Neuronal stem cell (in vitro differentiated cells): ENCODE measurements around the gene PCDH10.

Experiments
- DNase-seq: peaks from one replicate; pipeline ENCODE4 v3.0.0-alpha.2; 2013; ENCODE audit warnings: low spot score
- H2AFZ ChIP-seq: one replicate; pipeline ENCODE4 v1.6.1; 2013; ENCODE audit warnings: mild to moderate bottlenecking, low read length, inconsistent platforms
- H2AK5ac ChIP-seq: 2 replicates; pipeline ENCODE4 v1.6.1; 2013; ENCODE audit warnings: low read depth, mild to moderate bottlenecking, inconsistent platforms, low read length, moderate library complexity, mixed read lengths
- H2BK120ac ChIP-seq: 2 replicates; pipeline ENCODE4 v1.6.1; 2013; ENCODE audit warnings: low read depth, mild to moderate bottlenecking, inconsistent platforms, low read length, moderate library complexity, mixed read lengths
- H2BK12ac ChIP-seq: one replicate; pipeline ENCODE4 v1.6.1; 2013; ENCODE audit warnings: low read length, inconsistent platforms
- H2BK15ac ChIP-seq: 2 replicates; pipeline ENCODE4 v1.6.1; 2013; ENCODE audit warnings: mild to moderate bottlenecking, low read length, inconsistent platforms, mixed read lengths
- H2BK5ac ChIP-seq: one replicate; pipeline ENCODE4 v1.6.1; 2013; ENCODE audit warnings: inconsistent platforms, mild to moderate bottlenecking, low read length, moderate library complexity
- H3K14ac ChIP-seq: one replicate; pipeline ENCODE4 v1.6.1; 2013; ENCODE audit warnings: low read length, inconsistent platforms
- H3K18ac ChIP-seq: 2 replicates; pipeline ENCODE4 v1.6.1; 2013; ENCODE audit warnings: low read length, inconsistent platforms
- H3K23ac ChIP-seq: 2 replicates; pipeline ENCODE4 v1.6.1; 2013; ENCODE audit warnings: low read depth, mild to moderate bottlenecking, mixed read lengths, low read length, inconsistent platforms; ENCODE audit not compliant: poor library complexity
- H3K27ac ChIP-seq: replicated peaks from 3 replicates; pipeline ENCODE4 v1.5.1; 2013; ENCODE audit warnings: low read length, inconsistent platforms
- H3K27me3 ChIP-seq, 3 experiments: 2 replicates each; pipeline ENCODE4 v1.6.1; 2013; ENCODE audit warnings: low read length in 3 of 3, mild to moderate bottlenecking in 2 of 3, inconsistent platforms in 1 of 3, low read depth in 1 of 3, mixed read lengths in 1 of 3, moderate library complexity in 1 of 3; ENCODE audit not compliant: control insufficient read depth in 3 of 3, insufficient read depth in 3 of 3
- H3K36me3 ChIP-seq, 2 donors: replicated peaks in 1 of 2; 2 replicates each; pipeline ENCODE4 v1.6.1; 2013; ENCODE audit warnings: low read length in 2 of 2; ENCODE audit not compliant: control insufficient read depth in 2 of 2, insufficient read depth in 2 of 2
- H3K4ac ChIP-seq: 2 replicates; pipeline ENCODE4 v1.6.1; 2013; ENCODE audit warnings: inconsistent platforms, mild to moderate bottlenecking, low read length, moderate library complexity
- H3K4me1 ChIP-seq, 2 donors: 1 replicate in 1 of 2; 2 replicates in 1 of 2; pipeline ENCODE4 v1.6.1; 2013; ENCODE audit warnings: low read length in 2 of 2, low read depth in 1 of 2; ENCODE audit not compliant: control insufficient read depth in 2 of 2, insufficient read depth in 1 of 2
- H3K4me2 ChIP-seq: one replicate; pipeline ENCODE4 v1.6.1; 2013; ENCODE audit warnings: mild to moderate bottlenecking, low read length, inconsistent platforms; ENCODE audit not compliant: insufficient read depth, poor library complexity, severe bottlenecking
- H3K4me3 ChIP-seq, 2 donors: 2 replicates each; pipeline ENCODE4 v1.5.1; 2013; ENCODE audit warnings: low read length in 2 of 2, mild to moderate bottlenecking in 2 of 2, inconsistent platforms in 1 of 2, moderate library complexity in 1 of 2
- H3K79me1 ChIP-seq: one replicate; pipeline ENCODE4 v1.6.1; 2013; ENCODE audit warnings: low read depth, mild to moderate bottlenecking, inconsistent platforms, low read length, moderate library complexity
- H3K9ac ChIP-seq: one replicate; pipeline ENCODE4 v1.6.1; 2013; ENCODE audit warnings: mild to moderate bottlenecking, low read depth, low read length, inconsistent platforms; ENCODE audit not compliant: poor library complexity
- H3K9me3 ChIP-seq, 2 donors: replicated peaks in 1 of 2; 2 replicates each; pipeline versions ENCODE3 to v1.6.1; 2013; ENCODE audit warnings: low read length in 2 of 2, mild to moderate bottlenecking in 2 of 2, inconsistent platforms in 1 of 2, low read depth in 1 of 2, mixed read lengths in 1 of 2, moderate library complexity in 1 of 2; ENCODE audit not compliant: control insufficient read depth in 2 of 2, insufficient read depth in 1 of 2
- H4K8ac ChIP-seq: one replicate; pipeline ENCODE4 v1.6.1; 2013; ENCODE audit warnings: low read depth, mild to moderate bottlenecking, inconsistent platforms, low read length, moderate library complexity
- H4K91ac ChIP-seq: one replicate; pipeline ENCODE4 v1.6.1; 2013; ENCODE audit warnings: low read length, low read depth, mild to moderate bottlenecking, inconsistent platforms; ENCODE audit not compliant: poor library complexity
- WGBS, 2 donors: extraction: QIAGEN DNeasy Blood & Tissue Kit; methylation state at CpG; one replicate each; pipeline ENCODE4 v1.1.7; 2013; ENCODE audit warnings: missing lambda C conversion rate in 2 of 2, mixed read lengths in 1 of 2; ENCODE audit not compliant: insufficient read length in 2 of 2, insufficient replicate concordance in 1 of 2; ENCODE audit errors: extremely low coverage in 2 of 2; 5-methylcytosine and 5-hydroxymethylcytosine counted together

Gene PCDH10

DNA sequence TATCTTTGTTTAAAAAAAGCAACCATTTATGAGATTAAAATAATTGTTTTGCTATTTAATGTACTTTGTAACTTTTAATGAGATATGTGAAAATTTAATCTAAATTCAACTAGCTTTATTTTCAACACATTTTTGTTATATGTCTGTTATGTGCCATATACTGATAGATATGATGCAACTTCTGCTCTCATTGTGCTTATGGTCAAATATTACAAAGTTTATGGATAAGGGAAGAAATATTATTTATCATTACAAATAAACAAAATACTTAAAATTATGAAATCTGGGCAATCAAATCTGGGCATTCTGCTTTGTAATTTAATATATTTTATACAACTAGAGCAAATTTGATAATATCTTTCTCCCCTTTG is 40.0 kb downstream of the PCDH10 start:
- H3K9ac ChIP-seq = no peak overlapping the region

DNA sequence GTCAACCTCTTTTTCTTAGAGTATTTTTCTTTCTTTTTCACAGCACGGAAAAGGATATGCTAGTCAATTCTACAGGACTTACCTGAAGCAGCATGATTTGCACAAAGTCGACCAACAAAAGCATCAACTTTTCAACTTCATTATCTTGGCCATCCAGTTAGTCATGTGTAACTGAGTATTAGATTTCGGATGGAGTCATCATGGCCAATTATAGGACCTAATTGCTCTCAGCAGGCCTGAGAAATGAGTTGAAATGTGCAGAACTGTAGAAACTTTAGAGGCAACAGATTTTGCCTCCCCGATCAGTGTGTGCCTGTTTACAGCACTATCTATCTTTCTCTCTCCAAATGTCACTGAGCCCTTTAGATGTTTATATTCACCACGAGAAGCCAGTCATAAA is 41.0 kb downstream of the PCDH10 start:
- no peak overlapping the region for H2BK120ac ChIP-seq
- no peak for DNase-seq
- no peak overlapping the region for H3K4me2 ChIP-seq
- H4K91ac ChIP-seq = no peak overlapping the region
- no peak overlapping the region for H3K23ac ChIP-seq
- H2BK15ac ChIP-seq = no peak overlapping the region
- no peak overlapping the region for H3K18ac ChIP-seq
- no peaks in the 10 kb centered on the region for H3K36me3 ChIP-seq
- H3K14ac ChIP-seq = no peak overlapping the region
- no peaks in the 10 kb centered on the region for H3K79me1 ChIP-seq
- no peak overlapping the region for H2AFZ ChIP-seq
- no peaks in the 10 kb centered on the region for H3K4me1 ChIP-seq
- no CpG with 5 or more reads among the region's 5 CpGs for WGBS, 2 donors
- no peaks in the 10 kb centered on the region for H3K9me3 ChIP-seq
- no peaks in the 10 kb centered on the region for H3K27me3 ChIP-seq
- H3K9ac ChIP-seq = no peak overlapping the region
- H3K4ac ChIP-seq = no peak overlapping the region
- H4K8ac ChIP-seq = no peak overlapping the region
- H3K27ac ChIP-seq = no peak overlapping the region
- H2BK12ac ChIP-seq = no peak overlapping the region
- H2BK5ac ChIP-seq = no peak overlapping the region
- no peak overlapping the region for H2AK5ac ChIP-seq
- H3K4me3 ChIP-seq = no peak overlapping the region

More for the DNA sequence above, 40.0 kb downstream of the PCDH10 start:
- Histone ChIP-seq H3K4me2 (no peak overlapping the region), H3K9me3 (no peaks in the 10 kb centered on the region), H3K4ac (no peak overlapping the region), H2BK5ac (no peak overlapping the region), H4K8ac (no peak overlapping the region), H2AK5ac (no peak overlapping the region), H3K14ac (no peak overlapping the region), H3K4me1 (no peaks in the 10 kb centered on the region), H2AFZ (no peak overlapping the region), H2BK15ac (no peak overlapping the region), H3K79me1 (no peaks in the 10 kb centered on the region), H3K36me3 (no peaks in the 10 kb centered on the region), H3K27me3 (no peaks in the 10 kb centered on the region), H3K23ac (no peak overlapping the region), H3K27ac (no peak overlapping the region), H2BK12ac (no peak overlapping the region), H2BK120ac (no peak overlapping the region), H4K91ac (no peak overlapping the region), H3K4me3 (no peak overlapping the region), H3K18ac (no peak overlapping the region)
- no peak for DNase-seq

DNA sequence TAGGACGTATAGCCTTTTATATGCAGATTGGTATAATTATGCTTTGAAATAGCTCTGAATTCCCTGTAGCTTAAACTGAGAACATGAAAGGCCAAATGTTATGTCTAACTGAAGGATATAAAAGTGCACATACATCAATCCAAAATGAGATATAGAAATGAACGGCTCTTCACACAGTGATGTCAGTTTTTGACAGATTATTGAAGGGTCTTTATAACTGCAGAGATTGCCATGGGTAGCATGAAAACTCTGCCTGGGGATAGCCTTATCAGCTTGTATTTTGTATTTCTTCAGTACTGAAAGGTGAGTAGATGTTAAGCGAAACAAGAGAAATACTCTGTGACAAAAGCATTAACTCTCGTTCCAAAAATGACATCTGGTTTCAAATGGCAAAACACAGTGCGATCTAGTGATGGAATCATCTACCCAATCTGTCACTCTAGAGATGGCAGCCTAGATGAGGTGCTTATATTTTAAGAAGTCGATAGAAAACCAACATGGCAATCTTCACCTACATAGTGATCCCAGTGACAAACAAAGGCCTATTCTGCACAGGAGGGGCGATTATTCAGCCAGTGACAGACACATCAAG is 59.7 kb downstream of the PCDH10 start:
- no peaks in the 10 kb centered on the region for H3K36me3 ChIP-seq
- H2BK12ac ChIP-seq = no peak overlapping the region
- H3K27me3 ChIP-seq = no peaks in the 10 kb centered on the region
- H2AFZ ChIP-seq = no peak overlapping the region
- H2BK5ac ChIP-seq = no peak overlapping the region
- no peak for DNase-seq
- H3K79me1 ChIP-seq = no peaks in the 10 kb centered on the region
- no peak overlapping the region for H3K4me2 ChIP-seq
- no CpG with 5 or more reads among the region's 7 CpGs for WGBS, 2 donors
- no peak overlapping the region for H2AK5ac ChIP-seq
- H4K91ac ChIP-seq = no peak overlapping the region
- H3K4me1 ChIP-seq = no peaks in the 10 kb centered on the region
- no peak overlapping the region for H3K4ac ChIP-seq
- no peaks in the 10 kb centered on the region for H3K9me3 ChIP-seq
- no peak overlapping the region for H3K27ac ChIP-seq
- H3K4me3 ChIP-seq = no peak overlapping the region
- H3K18ac ChIP-seq = no peak overlapping the region
- no peak overlapping the region for H4K8ac ChIP-seq
- no peak overlapping the region for H2BK15ac ChIP-seq
- H3K14ac ChIP-seq = no peak overlapping the region
- H3K23ac ChIP-seq = no peak overlapping the region
- no peak overlapping the region for H3K9ac ChIP-seq
- no peak overlapping the region for H2BK120ac ChIP-seq

DNA sequence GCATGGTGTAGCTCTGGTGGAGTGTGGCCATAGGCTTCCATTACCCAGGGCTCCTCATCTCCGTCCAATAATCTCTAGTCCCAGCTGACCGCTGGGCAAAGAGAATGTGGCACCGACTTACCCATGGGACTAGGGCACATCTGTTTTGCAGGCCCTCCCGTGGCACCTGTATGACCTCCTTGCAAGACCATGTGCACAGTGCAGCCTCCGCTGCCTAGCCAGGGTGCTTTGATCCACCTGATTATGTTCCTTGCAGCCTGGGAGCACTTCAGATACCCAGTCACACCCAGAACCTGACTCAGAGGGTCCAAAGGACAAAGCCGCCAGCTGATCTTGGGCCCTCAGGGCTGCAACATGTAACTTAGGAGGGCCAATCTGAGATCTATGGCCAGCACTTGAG is 84.8 kb downstream of the PCDH10 start:
- H2BK12ac ChIP-seq = no peak overlapping the region
- no peak overlapping the region for H3K4me2 ChIP-seq
- H3K79me1 ChIP-seq = no peaks in the 10 kb centered on the region
- no peak overlapping the region for H3K23ac ChIP-seq
- H3K36me3 ChIP-seq = no peaks in the 10 kb centered on the region
- H3K18ac ChIP-seq = peak overlapping the region; percentile 87
- H2BK120ac ChIP-seq = no peak overlapping the region
- H3K4me1 ChIP-seq = no peaks in the 10 kb centered on the region
- no peak for DNase-seq
- no peak overlapping the region for H2BK5ac ChIP-seq
- H3K9ac ChIP-seq = no peak overlapping the region
- H2BK15ac ChIP-seq = no peak overlapping the region
- no peaks in the 10 kb centered on the region for H3K9me3 ChIP-seq
- no peak overlapping the region for H3K4ac ChIP-seq
- no peak overlapping the region for H3K4me3 ChIP-seq
- H3K27me3 ChIP-seq = no peaks in the 10 kb centered on the region
- no peak overlapping the region for H4K8ac ChIP-seq
- H2AFZ ChIP-seq = no peak overlapping the region
- WGBS, 2 donors = no CpG with 5 or more reads among the region's 6 CpGs
- no peak overlapping the region for H2AK5ac ChIP-seq
- no peak overlapping the region for H4K91ac ChIP-seq
- H3K27ac ChIP-seq = no peak overlapping the region
- H3K14ac ChIP-seq = peak overlapping the region; percentile 38
